HCT116 (cell line): ENCODE measurements around the gene MS4A4E.

Experiments
- CTCF ChIP-seq, 3 experiments: fragments of 200-600 bp in 1 of 3; sonication (generic) in 1 of 3; IDR thresholded peaks in 2 of 3; conservative IDR thresholded peaks in 1 of 3; 2 replicates each; pipeline ENCODE4 v1.5.1; 2012 to 2017; ENCODE audit warnings: low read depth in 2 of 3, low read length in 2 of 3, antibody characterized with exemption in 1 of 3, borderline replicate concordance in 1 of 3, control low read depth in 1 of 3, mild to moderate bottlenecking in 1 of 3, mixed read lengths in 1 of 3, mixed run types in 1 of 3, moderate library complexity in 1 of 3; ENCODE audit not compliant: insufficient read depth in 1 of 3
- MAX ChIP-seq: IDR thresholded peaks from 2 replicates; pipeline ENCODE4 v1.6.1; 2012
- POLR2AphosphoS5 ChIP-seq: IDR thresholded peaks from 2 replicates; pipeline ENCODE4 v1.6.1; 2011; ENCODE audit warnings: mild to moderate bottlenecking, low read depth, low read length, moderate library complexity
- ZNF274 ChIP-seq: fragments of 200-500 bp; sonication (Bioruptor generic); IDR thresholded peaks from 2 replicates; pipeline ENCODE4 v1.6.1; 2014; ENCODE audit warnings: mild to moderate bottlenecking, low read depth, low read length, inconsistent platforms

- no peak for TF ChIP-seq CTCF (IDR thresholded peaks at IDR 0.05 in 2 of 3, conservative IDR thresholded peaks at IDR 0.05 in 1 of 3; ENCODE audit: borderline replicate concordance in 1 of 3, insufficient read depth in 1 of 3, low read depth in 2 of 3, low read length in 2 of 3)
- TF ChIP-seq POLR2AphosphoS5: no peak
- no peak for TF ChIP-seq ZNF274
- TF ChIP-seq MAX: no peak
Measured at GRCh38 chr11:60172011-60172410, 70.9 kb downstream of the MS4A4E start.
